Mononuclear cell (primary cell): ENCODE data around the gene TSPY10. TPM values are rescaled to one million over a fixed set of nuclear protein-coding genes. Genes with fewer than 3 reads are reported as not detected.
"Not testable (repeated sequence)": the region's sequence is repeated elsewhere in the genome, so short reads cannot be mapped to it uniquely, and the experiment has no call there.

Source experiments
- H3K27me3 ChIP-seq: 2 replicates; pipeline ENCODE4 v1.6.0; 2011; ENCODE audit warnings: low read length, control low read depth; ENCODE audit not compliant: insufficient read depth
- H3K4me1 ChIP-seq: 2 replicates; pipeline ENCODE4 v1.5.1; 2011; ENCODE audit warnings: mild to moderate bottlenecking, low read length, control low read depth; ENCODE audit not compliant: insufficient read depth
- H3K4me3 ChIP-seq: 2 replicates; pipeline ENCODE4 v1.5.1; 2011; ENCODE audit warnings: mild to moderate bottlenecking, low read length, moderate library complexity
- H3K9me3 ChIP-seq: 2 replicates; pipeline ENCODE4 v1.5.1; 2011; ENCODE audit warnings: low read depth, mild to moderate bottlenecking, control low read depth, low read length
- total RNA-seq: library from RNA; depleted of rRNA; stranded (reverse); fragments of >200 nt; gene quantifications from one replicate; pipeline ENCODE4 v1.2.3, GENCODE V29; 2012

The TSPY10 gene
- total RNA-seq, result not detected

- H3K9me3 ChIP-seq, H3K4me1 ChIP-seq, H3K27me3 ChIP-seq, H3K4me3 ChIP-seq: not testable (repeated sequence)
Measured at GRCh38 chrY:9527580-9527979, at the start of gene TSPY10. Gene TSPY10 (plus strand): TSS chrY:9527880. CDS start chrY:9527926, 46 bp downstream.

GRCh38 chrY:9486967-9487366 is 40.7 kb upstream of the TSPY10 start, which contains the start of gene TSPY9:
Gene TSPY9 (plus strand): TSS chrY:9487267. CDS start chrY:9487313, 46 bp downstream.
- not testable (repeated sequence) for H3K9me3 ChIP-seq, H3K4me3 ChIP-seq, H3K27me3 ChIP-seq, H3K4me1 ChIP-seq

GRCh38 chrY:9504396-9504795 is 23.3 kb upstream of the TSPY10 start:
- H3K27me3 ChIP-seq, H3K4me1 ChIP-seq: not testable (repeated sequence)

GRCh38 chrY:9516287-9516686 is 11.4 kb upstream of the TSPY10 start:
- H3K4me3 ChIP-seq, H3K27me3 ChIP-seq, H3K4me1 ChIP-seq, H3K9me3 ChIP-seq: not testable (repeated sequence)

More at GRCh38 chrY:9504396-9504795, 23.3 kb upstream of the TSPY10 start:
- H3K4me3 ChIP-seq, H3K9me3 ChIP-seq: not testable (repeated sequence)

Other genes starting within 250 kb of the TSPY10 start
- not detected for gene TSPY4, start 190.4 kb upstream of the TSPY10 start, total RNA-seq
- not detected for gene TSPY8, start 170.1 kb upstream of the TSPY10 start, total RNA-seq
- gene TSPY3, start 129.5 kb upstream of the TSPY10 start, total RNA-seq, result not detected
- gene TSPY1, start 60.9 kb upstream of the TSPY10 start, total RNA-seq, result not detected
- not detected for gene TSPY9, start 40.6 kb upstream of the TSPY10 start, total RNA-seq